Hematopoietic multipotent progenitor cell treated with erythropoietin and hydrocortisone succinate and interleukin-3 and kit ligand, for 15 days (in vitro differentiated cells): Measurements from ENCODE around the gene SRM.
"Not testable (repeated sequence)": the region's sequence is repeated elsewhere in the genome, so short reads cannot be mapped to it uniquely, and the experiment has no call there.

Experiments
- DNase-seq: peaks from one replicate; pipeline ENCODE4 v3.0.0-alpha.2; 2015; ENCODE audit warnings: low spot score

SRM gene

GRCh38 chr1:11059968-11060830, at the start of gene SRM:
Gene SRM (minus strand): TSS chr1:11060018. CDS start chr1:11059943, 75 bp downstream.
- peak; percentile 91 for DNase-seq

GRCh38 chr1:11109047-11109760, 49.4 kb upstream of the SRM start:
- no peak for DNase-seq

DNA sequence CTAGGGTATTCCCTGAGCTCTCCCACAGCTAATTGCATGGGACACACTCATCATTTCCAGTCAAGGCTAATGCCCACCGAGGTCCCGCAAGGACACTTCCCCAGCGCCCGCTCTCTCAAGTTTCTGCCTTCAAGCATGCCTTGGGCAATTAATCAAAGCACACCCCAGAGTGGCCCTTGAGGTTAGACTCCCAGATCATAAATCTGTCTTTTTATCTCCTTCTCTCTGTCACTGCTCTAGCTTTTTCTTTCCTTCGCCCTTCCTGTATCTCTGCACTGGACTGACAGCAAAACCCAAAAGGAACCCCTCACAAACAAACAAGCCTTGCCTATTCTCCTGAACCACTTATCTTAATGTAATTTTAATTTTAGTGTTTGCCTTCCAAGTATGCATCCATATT, 47.8 kb upstream of the SRM start:
- DNase-seq, result no peak

GRCh38 chr1:11105586-11105985, 45.8 kb upstream of the SRM start:
- DNase-seq, result no peak

DNA sequence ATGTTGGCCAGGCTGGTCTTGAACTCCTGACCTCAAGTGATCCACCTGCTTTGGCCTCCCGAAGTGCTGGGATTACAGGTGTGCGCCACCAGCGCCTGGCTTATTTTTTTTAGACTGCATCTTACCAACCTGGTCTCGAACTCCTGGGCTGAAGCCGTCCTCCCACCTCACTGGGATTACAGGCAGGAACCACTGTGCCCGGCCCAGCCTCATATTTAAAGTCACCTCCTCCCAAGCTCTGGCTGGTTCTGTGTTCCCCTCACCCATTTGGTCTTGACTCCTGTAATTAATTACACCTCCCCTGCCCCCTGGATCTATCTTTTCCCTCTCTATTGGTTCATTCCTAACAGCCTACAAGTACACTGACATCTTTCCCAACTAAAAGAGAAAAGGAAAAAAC, 41.5 kb upstream of the SRM start:
- no peak for DNase-seq

DNA sequence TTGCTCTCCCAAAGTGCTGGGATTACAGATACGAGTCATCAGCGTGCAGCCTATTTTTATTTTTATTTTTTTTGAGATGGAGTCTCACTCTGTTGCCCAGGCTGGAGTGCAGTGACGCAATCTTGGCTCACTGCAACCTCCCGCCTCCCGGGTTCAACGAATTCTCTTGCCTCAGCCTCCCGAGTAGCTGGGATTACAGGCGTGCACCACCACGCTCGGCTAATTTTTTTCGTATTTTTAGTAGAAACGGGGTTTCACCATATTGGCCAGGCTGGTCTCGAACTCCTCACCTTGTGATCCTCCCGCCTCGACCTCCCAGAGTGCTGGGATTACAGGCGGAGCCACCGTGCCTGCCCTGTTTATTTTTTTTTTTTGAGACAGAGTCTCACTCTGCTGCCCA, 41.0 kb upstream of the SRM start:
- DNase-seq, result not testable (repeated sequence)

GRCh38 chr1:11100149-11100493, 40.3 kb upstream of the SRM start:
- DNase-seq, result no peak

GRCh38 chr1:11099310-11100148, 39.7 kb upstream of the SRM start, which contains the start of gene EXOSC10:
Gene EXOSC10 (minus strand): TSS chr1:11099869. CDS start chr1:11099831, 38 bp downstream.
- peak; percentile 96 for DNase-seq

DNA sequence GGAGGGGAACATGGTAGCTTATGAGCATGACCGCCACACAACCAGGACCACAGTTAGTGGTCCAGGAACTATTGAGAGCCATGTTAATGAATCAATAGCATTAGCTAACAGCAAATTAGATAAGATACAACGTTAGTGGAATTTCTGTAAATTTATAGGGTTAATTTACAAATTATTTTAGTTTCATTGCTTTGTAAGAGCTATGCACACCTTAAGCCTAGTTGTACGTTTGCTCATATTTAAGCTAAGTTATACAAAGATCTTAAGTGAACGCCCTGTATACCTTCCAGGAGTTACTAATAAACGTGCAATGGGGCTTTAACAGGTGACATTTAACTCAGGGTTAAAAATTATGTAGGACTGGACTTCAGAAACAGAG, 39.1 kb upstream of the SRM start:
- no peak for DNase-seq

DNA sequence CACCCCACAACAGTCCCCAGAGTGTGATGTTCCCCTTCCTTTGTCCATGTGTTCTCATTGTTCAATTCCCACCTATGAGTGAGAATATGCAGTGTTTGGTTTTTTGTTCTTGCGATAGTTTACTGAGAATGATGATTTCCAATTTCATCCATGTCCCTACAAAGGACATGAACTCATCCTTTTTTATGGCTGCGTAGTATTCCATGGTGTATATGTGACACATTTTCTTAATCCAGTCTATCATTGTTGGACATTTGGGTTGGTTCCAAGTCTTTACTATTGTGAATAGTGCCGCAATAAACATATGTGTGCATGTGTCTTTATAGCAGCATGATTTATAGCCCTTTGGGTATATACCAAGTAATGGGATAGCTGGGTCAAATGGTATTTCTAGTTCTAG, 24.0 kb upstream of the SRM start:
- DNase-seq, result not testable (repeated sequence)

GRCh38 chr1:11080931-11081330, 21.1 kb upstream of the SRM start:
- DNase-seq, result no peak

GRCh38 chr1:11078631-11079030, 18.8 kb upstream of the SRM start:
- DNase-seq, result no peak

GRCh38 chr1:11073398-11073797, 13.6 kb upstream of the SRM start:
- not testable (repeated sequence) for DNase-seq

GRCh38 chr1:11072216-11072917, 12.5 kb upstream of the SRM start:
- no peak for DNase-seq

GRCh38 chr1:11071463-11072215, 11.8 kb upstream of the SRM start:
- DNase-seq, result no peak

- no peak for DNase-seq
These were observed 11.1 kb upstream of the SRM start for GRCh38 chr1:11070876-11071275.

DNA sequence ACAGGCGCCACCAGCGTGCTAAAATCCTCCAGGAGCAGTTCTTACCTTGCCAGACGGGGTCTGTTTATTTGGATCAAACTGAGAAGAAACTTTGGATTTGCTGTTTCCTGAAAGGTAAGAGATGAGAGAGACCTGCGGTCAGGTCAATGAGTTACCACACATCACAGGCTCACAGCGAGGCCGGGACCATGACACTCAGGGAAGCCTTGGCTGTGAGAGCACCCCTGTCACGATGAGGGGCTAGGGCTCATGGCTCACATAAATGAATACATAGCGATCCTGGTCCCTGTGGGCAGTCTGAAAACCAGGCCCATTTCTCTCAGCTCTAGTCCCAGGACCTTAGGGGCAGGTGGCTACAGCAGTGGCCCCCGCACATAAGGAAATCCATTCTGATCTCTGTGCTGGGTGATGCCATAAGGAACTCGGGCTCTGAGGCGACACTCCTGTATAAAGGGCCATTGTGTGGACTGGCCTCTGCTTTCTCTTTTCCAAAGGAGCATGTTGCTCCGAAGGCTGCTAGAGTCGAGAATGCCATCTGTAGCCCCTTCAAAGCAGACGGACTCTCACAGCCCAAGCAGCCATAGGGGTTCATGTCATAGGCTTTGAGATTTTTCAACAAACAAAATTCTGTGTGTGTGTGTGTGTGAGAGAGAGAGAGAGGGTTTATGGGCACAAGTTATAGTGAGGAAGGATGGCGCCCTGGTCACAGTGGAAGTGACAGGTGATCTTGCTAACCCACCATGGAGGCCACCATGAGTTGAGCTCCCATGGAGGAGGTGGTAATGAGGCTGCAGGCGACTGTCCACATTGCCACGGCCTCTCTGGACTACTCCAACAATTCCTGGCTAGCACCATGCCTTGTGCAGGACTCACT, 9.0 kb upstream of the SRM start:
- no peak for DNase-seq

DNA sequence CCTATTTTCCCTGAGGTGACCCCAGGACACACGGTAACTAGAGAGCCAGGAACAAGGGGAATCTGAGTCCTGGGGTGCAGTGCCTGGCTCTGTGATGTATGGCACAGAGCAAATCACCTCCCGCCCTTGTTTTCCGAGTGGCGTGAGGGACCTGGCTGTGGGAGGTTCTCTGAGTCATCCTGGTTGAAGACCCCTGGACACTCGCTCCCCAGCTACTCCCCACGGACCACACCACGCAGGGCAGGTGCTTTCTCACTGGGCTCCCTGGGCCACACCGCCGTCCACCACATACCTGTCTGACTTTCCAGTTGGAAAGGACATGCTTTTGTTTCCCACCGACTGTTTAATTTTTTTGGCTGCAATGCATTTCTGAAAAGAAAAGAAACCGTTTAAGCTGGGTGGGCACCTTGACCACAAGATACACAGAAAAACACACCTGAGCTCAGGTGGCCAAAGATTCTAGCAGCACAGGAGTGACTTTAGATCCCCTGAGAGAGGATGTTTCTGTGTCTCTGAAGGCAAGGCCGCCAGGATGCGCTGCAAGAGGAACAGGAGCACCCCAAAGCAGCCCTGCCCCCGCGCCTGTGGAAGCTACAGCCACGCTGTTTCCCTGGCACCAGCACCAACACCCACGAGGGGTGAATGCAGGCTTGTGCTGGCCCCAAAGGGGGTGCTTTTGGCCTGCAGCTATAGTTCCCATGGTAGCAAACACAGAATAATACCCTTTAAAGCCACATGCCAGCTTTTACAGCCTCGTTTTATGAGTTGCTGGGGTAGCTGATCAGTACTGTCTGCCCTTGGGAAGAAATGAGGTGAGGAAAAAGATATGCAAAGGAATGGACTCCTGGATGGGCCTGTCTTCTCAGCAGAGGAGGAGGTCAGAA, 8.1 kb upstream of the SRM start:
- DNase-seq, result no peak

- no peak for DNase-seq
These were observed 6.0 kb upstream of the SRM start for GRCh38 chr1:11065796-11066195.
